BJ (cell line): ENCODE results near the gene PMM2. TPM values are rescaled to one million over a fixed set of nuclear protein-coding genes. Genes with fewer than 3 reads are reported as not detected.
"Not testable (repeated sequence)": the region's sequence is repeated elsewhere in the genome, so short reads cannot be mapped to it uniquely, and the experiment has no call there.

Experiments used
- CTCF ChIA-PET: fragments of 350-600 bp; formaldehyde crosslinking; extraction: SDS; loops from one replicate; lab custom pipeline; 2021; ENCODE audit warnings: antibody characterized with exemption, inconsistent platforms; lab: Yijun Ruan, JAX
- POLR2A ChIA-PET: fragments of 300-600 bp; sonication (Branson Sonifier 250); formaldehyde crosslinking; extraction: SDS; loops from one replicate; lab custom pipeline; 2021; ENCODE audit warnings: antibody characterized with exemption; lab: Charles Lee
- DNase-seq: peaks from one replicate; pipeline ENCODE4 v3.0.0-alpha.2; 2011; ENCODE audit warnings: low read depth
- H3K27me3 ChIP-seq: 2 replicates; pipeline ENCODE4 v1.6.0; 2011; ENCODE audit warnings: low read length; ENCODE audit not compliant: control insufficient read depth, insufficient read depth
- H3K36me3 ChIP-seq: 2 replicates; pipeline ENCODE4 v1.5.1; 2011; ENCODE audit warnings: low read length; ENCODE audit not compliant: control insufficient read depth, insufficient read depth
- H3K4me3 ChIP-seq: 2 replicates; pipeline ENCODE4 v1.5.1; 2011; ENCODE audit warnings: low read depth, mild to moderate bottlenecking, control low read depth, low read length
- CTCF ChIP-seq: IDR thresholded peaks from 2 replicates; pipeline ENCODE4 v1.5.1; 2011; ENCODE audit warnings: low read depth, mild to moderate bottlenecking, control low read depth, inconsistent platforms, low read length, moderate library complexity; ENCODE audit not compliant: insufficient read depth
- polyA plus RNA-seq: library from polyadenylated mRNA; depleted of rRNA; stranded (reverse); fragments of >200 nt; gene quantifications from 2 replicates; pipeline ENCODE4 v1.2.3, GENCODE V29; 2011

Gene PMM2
- polyA plus RNA-seq, 1 experiment: 30.4 TPM

- CTCF ChIA-PET: interaction anchor here (0.8 to 3.8 kb wide), 3 partner anchors 12 to 43 kb away, joined by 3 to 24 read pairs (median 3); partner anchors contain the start of gene LITAFD
These were observed 70.3 kb downstream of the PMM2 start for GRCh38 chr16:8867932-8868415.

GRCh38 chr16:8868416-8869211 lies 71.0 kb downstream of the PMM2 start, which contains the start of gene CARHSP1:
Gene CARHSP1 (minus strand): TSS chr16:8869006. CDS start chr16:8859328, 9,678 bp downstream.
- CTCF ChIA-PET: interaction anchor here (0.8 to 1.2 kb wide), 3 partner anchors 12 to 43 kb away, joined by 3 to 5 read pairs (median 3); no protein-coding TSS in a partner anchor

More at GRCh38 chr16:8867932-8868415, 70.3 kb downstream of the PMM2 start:
- TF ChIP-seq CTCF: no peak
- Histone ChIP-seq H3K36me3 (peaks cover 3% of the 10 kb centered on the region), H3K27me3 (no peaks in the 10 kb centered on the region), H3K4me3 (peak overlapping the region; percentile 76)
- DNase-seq: no peak
- POLR2A ChIA-PET: no interaction called here

GRCh38 chr16:8869212-8869987 lies 71.8 kb downstream of the PMM2 start:
- 0 out of 2 replicates have a peak, but pooled peaks have one; percentile 2 for TF ChIP-seq CTCF
- no peaks in the 10 kb centered on the region for H3K27me3 ChIP-seq
- peak overlapping the region; percentile 76 for H3K4me3 ChIP-seq
- POLR2A ChIA-PET: interaction anchor here (0.5 to 0.6 kb wide), 2 partner anchors 7 to 314 kb away, joined by 3 to 6 read pairs; no protein-coding TSS in a partner anchor
- H3K36me3 ChIP-seq: no peaks in the 10 kb centered on the region
- DNase-seq: no peak
- CTCF ChIA-PET: interaction anchor here (0.9 to 2.8 kb wide), 4 partner anchors 9 to 15 kb away, joined by 3 to 18 read pairs (median 4); partner anchors contain the start of gene LITAFD

More at GRCh38 chr16:8868416-8869211, 71.0 kb downstream of the PMM2 start, which contains the start of gene CARHSP1:
- POLR2A ChIA-PET: interaction anchor here (0.5 to 0.6 kb wide), 4 partner anchors 8 to 315 kb away, joined by 3 to 6 read pairs (median 4); no protein-coding TSS in a partner anchor
- no peak for TF ChIP-seq CTCF
- Histone ChIP-seq H3K27me3 (no peaks in the 10 kb centered on the region), H3K4me3 (peak within 1 kb of the TSS; percentile 76), H3K36me3 (no peaks in the 10 kb centered on the region; the same call in 1 of the 2 replicates)
- DNase-seq: peak; percentile 29

GRCh38 chr16:8869988-8870241 lies 72.3 kb downstream of the PMM2 start:
- H3K36me3 ChIP-seq, H3K27me3 ChIP-seq, H3K4me3 ChIP-seq, DNase-seq, POLR2A ChIA-PET: not testable (repeated sequence)
- CTCF ChIA-PET: interaction anchor here (1.0 to 2.8 kb wide), 2 partner anchors 10 to 11 kb away, joined by 3 to 18 read pairs; partner anchors contain the start of gene LITAFD

- Histone ChIP-seq H3K36me3 (no peaks in the 10 kb centered on the region), H3K4me3 (no peak overlapping the region), H3K27me3 (no peaks in the 10 kb centered on the region)
- ChIA-PET POLR2A (no interaction called here), CTCF (interaction anchor here (2.8 kb wide), 1 partner anchor 9 kb away, joined by 18 read pairs; the partner anchor contains the start of gene LITAFD)
- DNase-seq: no peak
- TF ChIP-seq CTCF: no peak
These were observed 74.4 kb downstream of the PMM2 start for GRCh38 chr16:8872071-8872470.
